K562 (cell line): ENCODE results near the gene FOXO3. TPM values are rescaled to one million over a fixed set of nuclear protein-coding genes. Genes with fewer than 3 reads are reported as not detected.
"Not testable (repeated sequence)": the region's sequence is repeated elsewhere in the genome, so short reads cannot be mapped to it uniquely, and the experiment has no call there.

Experiments used
- ATAC-seq: fragments of 200-7000 bp; cut with Tn5 transposase; 3 replicates; pipeline ENCODE4 v1.9.1; 2020; ENCODE audit warnings: moderate library complexity
- BruUV-seq: library from RNA; stranded (reverse); fragments of 400-500 nt; replicated peaks from 2 replicates; lab custom pipeline; 2021; lab: Mats Ljungman, UMichigan
- CTCF ChIA-PET: fragments of 300-600 bp; formaldehyde crosslinking; extraction: SDS; loops from one replicate; lab custom pipeline; 2021; ENCODE audit warnings: low intra/inter-chr PET ratio; lab: Yijun Ruan, JAX
- POLR2A ChIA-PET: fragments of 300-600, 350-650 bp; sonication (Branson Sonifier 250); formaldehyde crosslinking; extraction: SDS; loops from one replicate; lab custom pipeline; 2021; ENCODE audit warnings: antibody characterized with exemption, inconsistent platforms; lab: Yijun Ruan, JAX
- DNase-seq, 4 experiments: peaks; one replicate each; pipeline versions ENCODE4 v3.0.0 to v3.0.0-alpha.2; 2011 to 2018; ENCODE audit warnings: low spot score in 3 of 4, mixed read lengths in 3 of 4; ENCODE audit errors: extremely low read depth in 1 of 4
- FAIRE-seq: peaks from 2 replicates; lab custom pipeline; 2011; peaks lifted over from hg19 to GRCh38; lab: Jason Lieb, UNC
- H2AFZ ChIP-seq: 2 replicates; pipeline ENCODE4 v1.6.0; 2011; ENCODE audit warnings: low read depth, low read length, control low read depth, inconsistent platforms
- H3K27ac ChIP-seq: fragments of 200-600 bp; 3 replicates; pipeline ENCODE4 v1.8.0; 2011; ENCODE audit warnings: low read depth, mild to moderate bottlenecking, control low read depth, inconsistent platforms, low read length, moderate library complexity, mixed read lengths; ENCODE audit errors: extremely low read depth
- H3K27me3 ChIP-seq, 2 experiments: fragments of 300-600 bp in 1 of 2; 2 replicates in 1 of 2; 3 replicates in 1 of 2; pipeline versions ENCODE4 v1.6.0 to v1.8.0; 2011; ENCODE audit warnings: inconsistent platforms in 2 of 2, low read length in 2 of 2, mild to moderate bottlenecking in 1 of 2, mixed read lengths in 1 of 2, moderate library complexity in 1 of 2; ENCODE audit not compliant: control insufficient read depth in 2 of 2, insufficient read depth in 2 of 2
- H3K36me3 ChIP-seq: fragments of 300-600 bp; 3 replicates; pipeline ENCODE4 v1.8.0; 2011; ENCODE audit warnings: mild to moderate bottlenecking, low read length, inconsistent platforms; ENCODE audit not compliant: control insufficient read depth, insufficient read depth
- H3K4me1 ChIP-seq, 2 experiments: fragments of 200-600 bp in 1 of 2; replicated peaks in 1 of 2; 2 replicates in 1 of 2; 3 replicates in 1 of 2; pipeline versions ENCODE4 v1.5.1 to v1.8.0; 2011; ENCODE audit warnings: inconsistent platforms in 2 of 2, low read length in 2 of 2, mild to moderate bottlenecking in 1 of 2, mixed read lengths in 1 of 2, moderate library complexity in 1 of 2; ENCODE audit not compliant: control insufficient read depth in 2 of 2, insufficient read depth in 2 of 2
- H3K4me2 ChIP-seq: 2 replicates; pipeline ENCODE4 v1.6.1; 2011; ENCODE audit warnings: low read length, control low read depth, inconsistent platforms, mixed read lengths; ENCODE audit not compliant: insufficient read depth
- H3K4me3 ChIP-seq: fragments of 200-600 bp; sonication (generic), shearing (Covaris generic); 2 replicates; pipeline ENCODE4 v1.5.1; 2016; ENCODE audit warnings: control low read depth, inconsistent platforms
- H3K79me2 ChIP-seq: fragments of 200-600 bp; 3 replicates; pipeline ENCODE4 v1.8.0; 2011; ENCODE audit warnings: low read length, inconsistent platforms; ENCODE audit not compliant: control insufficient read depth, insufficient read depth
- H3K9ac ChIP-seq, 2 experiments: 2 replicates each; pipeline versions ENCODE4 v1.6.0 to v1.6.1; 2011; ENCODE audit warnings: low read depth in 2 of 2, low read length in 2 of 2, control low read depth in 1 of 2, inconsistent platforms in 1 of 2, mild to moderate bottlenecking in 1 of 2, mixed read lengths in 1 of 2; ENCODE audit not compliant: insufficient read depth in 1 of 2
- H3K9me1 ChIP-seq: one replicate; pipeline ENCODE4 v1.6.0; 2011; ENCODE audit warnings: inconsistent platforms, mild to moderate bottlenecking, low read length, moderate library complexity; ENCODE audit not compliant: control insufficient read depth, insufficient read depth
- H3K9me3 ChIP-seq: replicated peaks from 2 replicates; pipeline ENCODE4 v1.5.1; 2011; ENCODE audit warnings: low read depth, low read length, inconsistent platforms; ENCODE audit not compliant: control insufficient read depth, insufficient read depth
- H4K20me1 ChIP-seq: replicated peaks from 2 replicates; pipeline ENCODE4 v1.6.1; 2011; ENCODE audit warnings: low read length, inconsistent platforms, mixed read lengths; ENCODE audit not compliant: control insufficient read depth, insufficient read depth
- BCLAF1 ChIP-seq, 2 experiments: fragments of 450-650 bp in 1 of 2; IDR thresholded peaks; 2 replicates each; pipeline ENCODE4 v1.6.1; 2011 to 2017; ENCODE audit warnings: low read depth in 2 of 2, antibody characterized with exemption in 1 of 2, borderline replicate concordance in 1 of 2, low read length in 1 of 2, mild to moderate bottlenecking in 1 of 2, mixed read lengths in 1 of 2; ENCODE audit not compliant: control insufficient read depth in 1 of 2
- ZNF133 ChIP-seq: fragments of 250-450 bp; sonication (Bioruptor Pico); IDR thresholded peaks from 2 replicates; pipeline ENCODE4 v1.4.0; 2020; ENCODE audit warnings: mild to moderate bottlenecking
- ZNF766 ChIP-seq: fragments of 200-800 bp; sonication (Bioruptor generic); conservative IDR thresholded peaks from 2 replicates; pipeline ENCODE4 v1.6.1; 2016; ENCODE audit warnings: missing genetic modification characterization, missing compliant biosample characterization
- WGBS: fragments of 100-300 bp; shearing (Covaris generic); methylation state at CpG from one replicate; pipeline ENCODE4 v1.1.6; 2016; ENCODE audit warnings: low coverage, mixed read lengths; ENCODE audit not compliant: insufficient coverage; ENCODE audit errors: missing lambda C conversion rate; 5-methylcytosine and 5-hydroxymethylcytosine counted together
- in situ Hi-C: fragments of 300-500 bp; cut with MboI; formaldehyde crosslinking; loops from 4 replicates; pipeline ENCODE4 v1.15.0; 2018; ENCODE audit warnings: inconsistent platforms, mixed read lengths
- intact Hi-C: fragments of 100-400 bp; cut with micrococcal nuclease; formaldehyde crosslinking; loops from 2 replicates; pipeline ENCODE4 v1.14.2; 2022
- polyA plus RNA-seq, 8 experiments: library from polyadenylated mRNA; depleted of rRNA in 4 of 8; stranded (reverse) in 5 of 8; unstranded in 3 of 8; fragments of >200 nt; fragmentation: Nextera tagmentation in 2 of 8; fragmentation: Illumina TruSeq in 1 of 8; extraction: Ambion mirVana in 2 of 8; extraction: Trizol in 1 of 8; gene quantifications; 2 replicates each; pipeline versions ENCODE4 v1.2.1 to v1.2.3, GENCODE V29; 2011 to 2014; ENCODE audit warnings: inconsistent platforms in 1 of 8, missing spikeins in 1 of 8
- total RNA-seq, 7 experiments: library from RNA; depleted of rRNA in 6 of 7; stranded (reverse); fragments of >200 nt in 6 of 7; fragmentation: Illumina TruSeq in 2 of 7; extraction: Trizol in 2 of 7; gene quantifications; 2 replicates each; pipeline versions ENCODE4 v1.2.1 to v1.2.3, GENCODE V29; 2011 to 2021; ENCODE audit warnings: low replicate concordance in 1 of 7

FOXO3 gene
- total and polyA plus RNA-seq, 9 of the 15 experiments (the other 6 are each of a cell fraction or from before 2014, with no cell fraction given): 3.0 to 14.6 (median 6.0) TPM

DNA sequence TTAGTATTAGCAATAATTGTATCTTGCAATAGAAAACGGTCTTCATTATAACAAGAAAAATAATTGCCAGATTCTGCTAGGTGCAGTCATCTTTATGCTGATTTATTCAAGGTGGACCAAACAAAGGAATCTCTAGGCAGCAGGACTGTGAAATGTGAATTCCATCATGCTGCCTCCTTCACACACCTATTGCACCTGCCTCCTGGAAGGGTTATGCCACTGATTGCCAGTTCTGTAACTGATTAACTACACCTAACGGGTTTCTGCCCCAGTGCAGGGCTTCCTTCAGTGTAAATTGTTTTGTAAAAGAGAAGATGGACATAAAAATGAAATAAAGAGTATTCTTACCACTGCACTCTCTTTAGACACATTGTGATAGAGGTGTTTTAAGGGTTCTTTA, 96.1 kb downstream of the FOXO3 start (continued):
- no peak for TF ChIP-seq BCLAF1 (IDR thresholded peaks at IDR 0.05; ENCODE audit: borderline replicate concordance in 1 of 2, control insufficient read depth in 1 of 2, low read depth in 2 of 2, low read length in 1 of 2)

DNA sequence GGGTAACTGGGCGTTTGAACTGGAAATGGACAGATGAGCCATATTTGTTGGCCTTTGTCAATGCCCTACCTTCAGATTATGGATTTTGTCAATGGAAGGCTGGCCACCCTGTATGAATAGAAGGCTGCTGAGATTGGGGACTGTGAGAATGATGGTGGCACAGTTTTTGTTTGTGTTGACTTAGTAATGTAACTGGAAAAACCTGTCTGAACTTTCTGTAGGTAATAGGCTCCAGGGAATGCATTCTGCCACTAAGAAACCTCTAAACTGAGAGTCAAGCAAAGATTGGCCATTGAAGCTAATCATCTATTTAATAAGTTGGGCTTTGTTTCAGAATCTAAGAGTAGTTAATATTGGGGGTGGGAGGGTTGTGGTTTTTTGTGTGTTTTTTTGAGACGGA, 97.5 kb downstream of the FOXO3 start:
- Histone ChIP-seq H3K4me2 (no peak overlapping the region), H3K79me2 (no peaks in the 10 kb centered on the region), H4K20me1 (no peaks in the 10 kb centered on the region), H3K9ac (no peak overlapping the region), H3K9me3 (no peaks in the 10 kb centered on the region), H3K4me3 (no peak overlapping the region), H3K36me3 (no peaks in the 10 kb centered on the region), H3K27me3 (no peaks in the 10 kb centered on the region), H2AFZ (no peak overlapping the region), H3K4me1 (peaks cover 0 to 5% of the 10 kb centered on the region in 2 experiments; a peak in 2 of 5 replicates), H3K27ac (no peak overlapping the region), H3K9me1 (no peaks in the 10 kb centered on the region)
- ATAC-seq: no peak
- WGBS: 62% methylated on average over 2 of the region's 2 CpGs
- no peak for FAIRE-seq
- TF ChIP-seq ZNF766 (CRISPR knock-in tag) (0 out of 2 replicates have a peak, but pooled peaks have one; percentile 33), ZNF133 (CRISPR knock-in tag) (no peak)
- in situ Hi-C loops: no loop called here
- no TSS peak for BruUV-seq
- DNase-seq: no peak
- ChIA-PET CTCF (no interaction called here), POLR2A (interaction anchor here (2.8 kb wide), 1 partner anchor 10 kb away, joined by 8 read pairs; no protein-coding TSS in a partner anchor)
- intact Hi-C loops: no loop called here

DNA sequence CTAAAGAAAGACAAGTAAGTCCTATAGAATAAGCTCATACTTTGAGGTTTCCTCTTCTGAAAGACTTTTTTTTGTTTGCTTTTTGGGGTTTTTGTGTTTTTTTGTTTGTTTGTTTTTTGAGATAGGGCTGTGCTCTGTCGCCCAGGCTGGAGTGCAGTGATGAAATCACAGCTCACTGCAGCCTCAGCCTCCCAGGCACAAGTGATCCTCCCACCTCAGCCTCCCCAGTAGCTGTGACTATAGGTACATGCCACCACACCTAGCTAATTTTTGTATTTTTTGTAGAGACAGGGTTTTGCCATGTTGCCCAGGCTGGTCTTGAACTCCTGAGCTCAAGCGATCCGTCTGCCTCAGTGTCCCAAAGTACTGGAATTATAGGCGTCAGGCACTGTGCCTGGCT, 98.1 kb downstream of the FOXO3 start:
- in situ Hi-C loops, H3K9ac ChIP-seq, BruUV-seq, H4K20me1 ChIP-seq, H3K79me2 ChIP-seq, intact Hi-C loops, H3K4me2 ChIP-seq, FAIRE-seq, H3K27me3 ChIP-seq, H3K36me3 ChIP-seq, H2AFZ ChIP-seq, CTCF ChIA-PET, DNase-seq, H3K9me3 ChIP-seq, H3K4me3 ChIP-seq, ATAC-seq, H3K4me1 ChIP-seq, H3K27ac ChIP-seq, H3K9me1 ChIP-seq: not testable (repeated sequence)
- WGBS: 80% methylated on average over 4 of the region's 4 CpGs
- POLR2A ChIA-PET: interaction anchor here (2.8 kb wide), 1 partner anchor 10 kb away, joined by 8 read pairs; no protein-coding TSS in a partner anchor
